DMS53 (cell line): Measurements from ENCODE around the gene ZNF564.
A peak's percentile ranks its signal among the peaks of the same experiment; 100 is the strongest.
"Not testable (repeated sequence)": the region's sequence is repeated elsewhere in the genome, so short reads cannot be mapped to it uniquely, and the experiment has no call there.

ENCODE experiments used
- DNase-seq: peaks from one replicate; lab custom pipeline; 2025; lab: John Stamatoyannopoulos, UW

ZNF564 gene

GRCh38 chr19:12551060-12551832 lies at the start of gene ZNF564:
TSS of gene ZNF564 (minus strand) at chr19:12551482. CDS start at chr19:12551332, 150 bp downstream.
- peak; percentile 98 for DNase-seq

- no peak for DNase-seq
These were observed 46.3 kb upstream of the ZNF564 start for GRCh38 chr19:12597594-12597993.

GRCh38 chr19:12596927-12597548 lies 45.8 kb upstream of the ZNF564 start:
- no peak for DNase-seq

- DNase-seq = no peak
These were observed 45.2 kb upstream of the ZNF564 start for GRCh38 chr19:12596485-12596884.

GRCh38 chr19:12581100-12581499 lies 29.8 kb upstream of the ZNF564 start:
- no peak for DNase-seq

GRCh38 chr19:12580180-12580694 lies 29.0 kb upstream of the ZNF564 start:
- DNase-seq = no peak

- DNase-seq = no peak
These were observed 27.4 kb upstream of the ZNF564 start for GRCh38 chr19:12578641-12579040.

GRCh38 chr19:12574036-12574435 lies 22.8 kb upstream of the ZNF564 start:
- peak; percentile 82 for DNase-seq

GRCh38 chr19:12567951-12568350 lies 16.7 kb upstream of the ZNF564 start:
- no peak for DNase-seq

GRCh38 chr19:12566380-12566779 lies 15.1 kb upstream of the ZNF564 start:
- DNase-seq = not testable (repeated sequence)

- peak; percentile 84 for DNase-seq
These were observed 12.9 kb upstream of the ZNF564 start for GRCh38 chr19:12564016-12564664.

- no peak for DNase-seq
These were observed 4.2 kb upstream of the ZNF564 start for GRCh38 chr19:12555456-12555930.

GRCh38 chr19:12546903-12547302 lies 4.4 kb downstream of the ZNF564 start:
- no peak for DNase-seq

GRCh38 chr19:12546068-12546467 lies 5.2 kb downstream of the ZNF564 start:
- no peak for DNase-seq

- no peak for DNase-seq
These were observed 6.0 kb downstream of the ZNF564 start for GRCh38 chr19:12545267-12545666.

GRCh38 chr19:12544401-12544876 lies 6.8 kb downstream of the ZNF564 start:
- DNase-seq = no peak

GRCh38 chr19:12543855-12544254 lies 7.4 kb downstream of the ZNF564 start:
- no peak for DNase-seq

- peak; percentile 52 for DNase-seq
These were observed 24.0 kb downstream of the ZNF564 start for GRCh38 chr19:12527034-12527836.

- no peak for DNase-seq
These were observed 24.7 kb downstream of the ZNF564 start for GRCh38 chr19:12526542-12526941.

- peak; percentile 59 for DNase-seq
These were observed 29.3 kb downstream of the ZNF564 start for GRCh38 chr19:12521996-12522395.

GRCh38 chr19:12513531-12514061 lies 37.7 kb downstream of the ZNF564 start:
- DNase-seq = no peak
